Osteocyte (in vitro differentiated cells): ENCODE data around the gene IFIT2. TPM values are rescaled to one million over a fixed set of nuclear protein-coding genes. Genes with fewer than 3 reads are reported as not detected.
A peak's percentile ranks its signal among the peaks of the same experiment; 100 is the strongest.

ENCODE experiments used
- DNase-seq: peaks from one replicate; pipeline ENCODE4 v3.0.0; 2021; ENCODE audit warnings: mixed read lengths; ENCODE audit not compliant: unreplicated experiment; ENCODE audit errors: extremely low spot score
- H3K27ac Mint-ChIP-seq: one replicate; pipeline ENCODE4 v1.8.0; 2021; ENCODE audit warnings: mild to moderate bottlenecking, mixed read lengths; ENCODE audit not compliant: unreplicated experiment
- H3K27me3 Mint-ChIP-seq: one replicate; pipeline ENCODE4 v1.8.0; 2021; ENCODE audit warnings: mixed read lengths; ENCODE audit not compliant: unreplicated experiment
- H3K36me3 Mint-ChIP-seq: one replicate; pipeline ENCODE4 v1.8.0; 2021; ENCODE audit warnings: mixed read lengths; ENCODE audit not compliant: unreplicated experiment
- H3K4me1 Mint-ChIP-seq: one replicate; pipeline ENCODE4 v1.8.0; 2021; ENCODE audit warnings: mixed read lengths; ENCODE audit not compliant: unreplicated experiment
- H3K4me3 Mint-ChIP-seq: one replicate; pipeline ENCODE4 v1.8.0; 2021; ENCODE audit warnings: mild to moderate bottlenecking, moderate library complexity, mixed read lengths; ENCODE audit not compliant: unreplicated experiment
- H3K9me3 Mint-ChIP-seq: one replicate; pipeline ENCODE4 v1.8.0; 2021; ENCODE audit warnings: mixed read lengths; ENCODE audit not compliant: unreplicated experiment
- CTCF ChIP-seq: fragments of 200-600 bp; sonication (generic); IDR thresholded peaks from 2 replicates; pipeline ENCODE4 v1.5.0; 2021; ENCODE audit warnings: antibody characterized with exemption, mild to moderate bottlenecking, moderate library complexity
- total RNA-seq: library from RNA; stranded (reverse); gene quantifications from 2 replicates; pipeline ENCODE4 v1.2.1, GENCODE V29; 2021

Gene IFIT2
- total RNA-seq, 1 donor from 2014 or later: 8.8 TPM

- Mint-ChIP-seq H3K4me3 (no peak overlapping the region), H3K36me3 (no peaks in the 10 kb centered on the region), H3K27ac (no peak overlapping the region), H3K9me3 (peaks cover 6% of the 10 kb centered on the region), H3K27me3 (no peaks in the 10 kb centered on the region), H3K4me1 (peaks cover 37% of the 10 kb centered on the region)
- no peak for DNase-seq
- no peak for TF ChIP-seq CTCF
These were observed 4.5 kb upstream of the IFIT2 start for GRCh38 chr10:89297356-89297755.

- TF ChIP-seq CTCF: no peak
- Mint-ChIP-seq H3K4me3 (no peak overlapping the region), H3K36me3 (no peaks in the 10 kb centered on the region), H3K27ac (no peak overlapping the region), H3K9me3 (peaks cover 6% of the 10 kb centered on the region), H3K27me3 (no peaks in the 10 kb centered on the region), H3K4me1 (peaks cover 42% of the 10 kb centered on the region)
- no peak for DNase-seq
These were observed 4.1 kb upstream of the IFIT2 start for GRCh38 chr10:89297791-89298190.

- Mint-ChIP-seq H3K36me3 (no peaks in the 10 kb centered on the region), H3K9me3 (peaks cover 6% of the 10 kb centered on the region), H3K27me3 (no peaks in the 10 kb centered on the region), H3K4me3 (no peak overlapping the region), H3K4me1 (peaks cover 53% of the 10 kb centered on the region), H3K27ac (no peak overlapping the region)
- DNase-seq: no peak
- no peak for TF ChIP-seq CTCF
These were observed 2.8 kb upstream of the IFIT2 start for GRCh38 chr10:89299031-89299430.

GRCh38 chr10:89301232-89301631, 614 bp upstream of the IFIT2 start:
- H3K4me3 Mint-ChIP-seq: peak overlapping the region; percentile 75
- TF ChIP-seq CTCF: no peak
- H3K4me1 Mint-ChIP-seq: peaks cover 42% of the 10 kb centered on the region
- peak overlapping the region; percentile 96 for H3K27ac Mint-ChIP-seq
- peaks cover 6% of the 10 kb centered on the region for H3K9me3 Mint-ChIP-seq
- H3K27me3 Mint-ChIP-seq: no peaks in the 10 kb centered on the region
- H3K36me3 Mint-ChIP-seq: peaks cover 10% of the 10 kb centered on the region
- DNase-seq: no peak

GRCh38 chr10:89302625-89303024, 779 bp downstream of the IFIT2 start:
- H3K4me1 Mint-ChIP-seq: peaks cover 36% of the 10 kb centered on the region
- peaks cover 6% of the 10 kb centered on the region for H3K9me3 Mint-ChIP-seq
- peak overlapping the region; percentile 96 for H3K27ac Mint-ChIP-seq
- DNase-seq: no peak
- peaks cover 22% of the 10 kb centered on the region for H3K36me3 Mint-ChIP-seq
- TF ChIP-seq CTCF: no peak
- H3K4me3 Mint-ChIP-seq: peak overlapping the region; percentile 75
- no peaks in the 10 kb centered on the region for H3K27me3 Mint-ChIP-seq
